ENCODE measurements around the gene NALCN. TPM values are rescaled to one million over a fixed set of nuclear protein-coding genes. Genes with fewer than 3 reads are reported as not detected.

Gene NALCN
- total and polyA plus RNA-seq, 2 donors (not counting 1 experiment from before 2014, with no cell fraction given) = not detected

- ATAC-seq (ENCODE audit: low read depth) = no peak
- H3K9me3 Mint-ChIP-seq (ENCODE audit: insufficient read depth) = no peaks in the 10 kb centered on the region
Observed at GRCh38 chr13:101211261-101211660, 205.0 kb downstream of the NALCN start.

GRCh38 chr13:101210774-101211173, 205.5 kb downstream of the NALCN start:
- intact Hi-C loops (cut with micrococcal nuclease) = no loop called here
- Mint-ChIP-seq H3K4me1 (no peaks in the 10 kb centered on the region), H3K4me3 (no peak overlapping the region), H3K9me3 (ENCODE audit: insufficient read depth) (no peaks in the 10 kb centered on the region), H3K27me3 (no peaks in the 10 kb centered on the region), H3K27ac (no peak overlapping the region)
- DNase-seq (no peak), ATAC-seq (ENCODE audit: low read depth) (no peak)
- Histone ChIP-seq H3K79me2 (ENCODE audit: control insufficient read depth, insufficient read depth, low read length) (no peaks in the 10 kb centered on the region), H2AFZ (ENCODE audit: insufficient read depth, low read depth, low read length, poor library complexity, severe bottlenecking) (no peak overlapping the region), H3K27ac (ENCODE audit: low read length in 2 of 2) (no peak overlapping the region), H3K9me3 (ENCODE audit: control extremely low read depth in 1 of 3, control insufficient read depth in 2 of 3, insufficient read depth in 1 of 3, low read length in 2 of 3) (peaks cover 0 to 6% (median 0%) of the 10 kb centered on the region in 3 donors), H3K9ac (ENCODE audit: low read length) (no peak overlapping the region), H3K36me3 (replicated peaks in 1 of 2; ENCODE audit: control extremely low read depth in 1 of 2, control insufficient read depth in 1 of 2, extremely low read depth in 1 of 2, insufficient read depth in 2 of 2, low read length in 1 of 2) (no peaks in the 10 kb centered on the region), H3K27me3 (replicated peaks in 1 of 4; ENCODE audit: control extremely low read depth in 1 of 4, control insufficient read depth in 3 of 4, insufficient read depth in 4 of 4, low read length in 3 of 4) (no peaks in the 10 kb centered on the region), H3K4me2 (replicated peaks; ENCODE audit: low read depth, low read length, poor library complexity, severe bottlenecking) (no peak overlapping the region), H3K4me1 (ENCODE audit: control insufficient read depth in 2 of 2, insufficient read depth in 2 of 2, low read length in 2 of 2) (no peaks in the 10 kb centered on the region), H4K20me1 (ENCODE audit: control insufficient read depth, insufficient read depth, low read length, poor library complexity, severe bottlenecking) (no peaks in the 10 kb centered on the region), H3K4me3 (ENCODE audit: control extremely low read depth in 1 of 5, extremely low read depth in 1 of 5, insufficient read depth in 1 of 5, low read depth in 2 of 5, low read length in 4 of 5) (no peak overlapping the region)
- WGBS (ENCODE audit: insufficient coverage) = no CpG with 5 or more reads among the region's 3 CpGs
- TF ChIP-seq EZH2 (IDR thresholded peaks at IDR 0.05; ENCODE audit: borderline replicate concordance, insufficient read depth, low read depth, low read length, poor library complexity, severe bottlenecking) (no peak), CTCF (IDR thresholded peaks at IDR 0.05) (no peak)
- ChIA-PET POLR2A (no interaction called here), CTCF (no interaction called here)

More at GRCh38 chr13:101211261-101211660, 205.0 kb downstream of the NALCN start:
- no peak overlapping the region for H3K9ac ChIP-seq (ENCODE audit: low read length)
- H3K79me2 ChIP-seq (ENCODE audit: control insufficient read depth, insufficient read depth, low read length) = no peaks in the 10 kb centered on the region
- no peaks in the 10 kb centered on the region for H3K36me3 ChIP-seq (replicated peaks in 1 of 2; ENCODE audit: control extremely low read depth in 1 of 2, control insufficient read depth in 1 of 2, extremely low read depth in 1 of 2, insufficient read depth in 2 of 2, low read length in 1 of 2)
- H3K4me1 ChIP-seq (ENCODE audit: control insufficient read depth in 2 of 2, insufficient read depth in 2 of 2, low read length in 2 of 2) = no peaks in the 10 kb centered on the region
- no peak overlapping the region for H3K4me2 ChIP-seq (replicated peaks; ENCODE audit: low read depth, low read length, poor library complexity, severe bottlenecking)
- H3K4me3 Mint-ChIP-seq = no peak overlapping the region
- no peaks in the 10 kb centered on the region for H3K27me3 Mint-ChIP-seq
- no peak overlapping the region for H3K27ac ChIP-seq (ENCODE audit: low read length in 2 of 2)
- intact Hi-C loops (cut with micrococcal nuclease) = no loop called here
- TF ChIP-seq EZH2 (IDR thresholded peaks at IDR 0.05; ENCODE audit: borderline replicate concordance, insufficient read depth, low read depth, low read length, poor library complexity, severe bottlenecking) (no peak), CTCF (IDR thresholded peaks at IDR 0.05) (no peak)
- H3K4me1 Mint-ChIP-seq = no peaks in the 10 kb centered on the region
- ChIA-PET CTCF (no interaction called here), POLR2A (no interaction called here)
- no peak for DNase-seq
- H3K27ac Mint-ChIP-seq = no peak overlapping the region
- no peak overlapping the region for H3K4me3 ChIP-seq (ENCODE audit: control extremely low read depth in 1 of 5, extremely low read depth in 1 of 5, insufficient read depth in 1 of 5, low read depth in 2 of 5, low read length in 4 of 5)
- no peaks in the 10 kb centered on the region for H4K20me1 ChIP-seq (ENCODE audit: control insufficient read depth, insufficient read depth, low read length, poor library complexity, severe bottlenecking)
- H3K9me3 ChIP-seq (ENCODE audit: control extremely low read depth in 1 of 3, control insufficient read depth in 2 of 3, insufficient read depth in 1 of 3, low read length in 2 of 3) = peaks cover 0 to 6% (median 0%) of the 10 kb centered on the region in 3 donors
- H3K27me3 ChIP-seq (replicated peaks in 1 of 4; ENCODE audit: control extremely low read depth in 1 of 4, control insufficient read depth in 3 of 4, insufficient read depth in 4 of 4, low read length in 3 of 4) = no peaks in the 10 kb centered on the region
- H2AFZ ChIP-seq (ENCODE audit: insufficient read depth, low read depth, low read length, poor library complexity, severe bottlenecking) = no peak overlapping the region

All from B cell (primary cell).